ENCODE results near the gene ENDOV. TPM values are rescaled to one million over a fixed set of nuclear protein-coding genes. Genes with fewer than 3 reads are reported as not detected.

ENDOV gene
- total and polyA plus RNA-seq, 2 of the 13 experiments (the other 11 are each of a cell fraction or from before 2014, with no cell fraction given) = 15.1 to 17.1 TPM

DNA sequence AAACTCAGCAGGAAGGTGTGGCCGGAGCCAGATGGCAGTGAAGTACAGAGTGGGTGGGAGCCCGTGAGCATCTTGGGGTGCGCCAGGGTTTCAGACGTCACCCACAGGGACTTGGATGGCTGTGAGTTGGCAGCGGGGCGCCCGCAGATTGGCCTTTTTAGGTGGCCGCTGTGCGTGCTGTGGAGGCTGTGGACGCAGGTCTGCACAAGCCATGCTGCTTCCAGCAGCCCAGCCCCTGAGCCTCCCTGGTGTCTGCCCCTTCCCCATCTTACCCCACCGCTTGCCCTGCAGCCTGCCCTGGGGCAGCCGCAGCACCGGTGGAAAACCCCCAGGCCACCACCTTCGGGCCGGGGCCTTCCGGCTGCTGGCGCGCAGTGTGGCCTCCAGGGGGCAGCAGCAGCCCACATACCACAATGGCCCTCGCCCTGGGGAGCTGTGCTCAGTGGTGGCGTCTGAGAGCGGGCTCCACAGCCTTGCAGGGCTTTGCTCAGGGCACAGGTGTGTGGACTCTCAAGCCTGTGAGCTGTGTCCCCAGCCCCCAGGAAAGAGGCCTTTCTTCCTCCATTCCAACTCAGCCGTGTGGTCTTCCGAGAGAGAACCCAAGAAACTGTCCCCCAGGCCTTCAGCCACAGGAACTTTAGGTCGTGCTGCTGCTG, 11.8 kb downstream of the ENDOV start (continued):
- TF ChIP-seq NPAS2 (CRISPR knock-in tag; IDR thresholded peaks at IDR 0.05; ENCODE audit: borderline replicate concordance) (0 out of 2 replicates have a peak, but pooled peaks have one; percentile 61), AGO1 (IDR thresholded peaks at IDR 0.05; ENCODE audit: low read depth, low read length, poor library complexity, severe bottlenecking) (peak; percentile 67), MIER2 (CRISPR knock-in tag; IDR thresholded peaks at IDR 0.05) (peak; percentile 72; the same call in 1 of the 2 replicates), ZBTB7A (CRISPR knock-in tag; IDR thresholded peaks at IDR 0.05) (no peak), ZNF550 (CRISPR knock-in tag; IDR thresholded peaks at IDR 0.05; ENCODE audit: borderline replicate concordance) (peak; percentile 69; the same call in 1 of the 2 replicates), MAFG (CRISPR knock-in tag; IDR thresholded peaks at IDR 0.05) (no peak), EEA1 (CRISPR knock-in tag; IDR thresholded peaks at IDR 0.05; ENCODE audit: borderline replicate concordance) (no peak), SMAD1 (CRISPR knock-in tag; IDR thresholded peaks at IDR 0.05; ENCODE audit: borderline replicate concordance, low read depth) (0 out of 2 replicates have a peak, but pooled peaks have one; percentile 56)
- TF ChIP-seq, protein P1, sequence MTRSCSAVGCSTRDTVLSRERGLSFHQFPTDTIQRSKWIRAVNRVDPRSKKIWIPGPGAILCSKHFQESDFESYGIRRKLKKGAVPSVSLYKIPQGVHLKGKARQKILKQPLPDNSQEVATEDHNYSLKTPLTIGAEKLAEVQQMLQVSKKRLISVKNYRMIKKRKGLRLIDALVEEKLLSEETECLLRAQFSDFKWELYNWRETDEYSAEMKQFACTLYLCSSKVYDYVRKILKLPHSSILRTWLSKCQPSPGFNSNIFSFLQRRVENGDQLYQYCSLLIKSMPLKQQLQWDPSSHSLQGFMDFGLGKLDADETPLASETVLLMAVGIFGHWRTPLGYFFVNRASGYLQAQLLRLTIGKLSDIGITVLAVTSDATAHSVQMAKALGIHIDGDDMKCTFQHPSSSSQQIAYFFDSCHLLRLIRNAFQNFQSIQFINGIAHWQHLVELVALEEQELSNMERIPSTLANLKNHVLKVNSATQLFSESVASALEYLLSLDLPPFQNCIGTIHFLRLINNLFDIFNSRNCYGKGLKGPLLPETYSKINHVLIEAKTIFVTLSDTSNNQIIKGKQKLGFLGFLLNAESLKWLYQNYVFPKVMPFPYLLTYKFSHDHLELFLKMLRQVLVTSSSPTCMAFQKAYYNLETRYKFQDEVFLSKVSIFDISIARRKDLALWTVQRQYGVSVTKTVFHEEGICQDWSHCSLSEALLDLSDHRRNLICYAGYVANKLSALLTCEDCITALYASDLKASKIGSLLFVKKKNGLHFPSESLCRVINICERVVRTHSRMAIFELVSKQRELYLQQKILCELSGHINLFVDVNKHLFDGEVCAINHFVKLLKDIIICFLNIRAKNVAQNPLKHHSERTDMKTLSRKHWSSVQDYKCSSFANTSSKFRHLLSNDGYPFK (CRISPR knock-in tag; IDR thresholded peaks at IDR 0.05; ENCODE audit: borderline replicate concordance) = peak; percentile 64; the same call in 1 of the 2 replicates
- TF ChIP-seq, protein P2, sequence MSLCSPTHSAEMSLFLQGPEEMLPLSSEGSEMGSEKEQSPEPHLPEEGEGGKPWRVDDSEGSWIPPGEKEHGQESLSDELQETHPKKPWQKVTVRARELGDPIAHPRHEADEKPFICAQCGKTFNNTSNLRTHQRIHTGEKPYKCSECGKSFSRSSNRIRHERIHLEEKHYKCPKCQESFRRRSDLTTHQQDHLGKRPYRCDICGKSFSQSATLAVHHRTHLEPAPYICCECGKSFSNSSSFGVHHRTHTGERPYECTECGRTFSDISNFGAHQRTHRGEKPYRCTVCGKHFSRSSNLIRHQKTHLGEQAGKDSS (CRISPR knock-in tag; IDR thresholded peaks at IDR 0.05; ENCODE audit: borderline replicate concordance, low read depth) = peak; percentile 88; the same call in 1 of the 2 replicates
- TF ChIP-seq, protein P3, sequence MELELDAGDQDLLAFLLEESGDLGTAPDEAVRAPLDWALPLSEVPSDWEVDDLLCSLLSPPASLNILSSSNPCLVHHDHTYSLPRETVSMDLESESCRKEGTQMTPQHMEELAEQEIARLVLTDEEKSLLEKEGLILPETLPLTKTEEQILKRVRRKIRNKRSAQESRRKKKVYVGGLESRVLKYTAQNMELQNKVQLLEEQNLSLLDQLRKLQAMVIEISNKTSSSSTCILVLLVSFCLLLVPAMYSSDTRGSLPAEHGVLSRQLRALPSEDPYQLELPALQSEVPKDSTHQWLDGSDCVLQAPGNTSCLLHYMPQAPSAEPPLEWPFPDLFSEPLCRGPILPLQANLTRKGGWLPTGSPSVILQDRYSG (CRISPR knock-in tag; IDR thresholded peaks at IDR 0.05) = no peak
- TF ChIP-seq, protein P4, sequence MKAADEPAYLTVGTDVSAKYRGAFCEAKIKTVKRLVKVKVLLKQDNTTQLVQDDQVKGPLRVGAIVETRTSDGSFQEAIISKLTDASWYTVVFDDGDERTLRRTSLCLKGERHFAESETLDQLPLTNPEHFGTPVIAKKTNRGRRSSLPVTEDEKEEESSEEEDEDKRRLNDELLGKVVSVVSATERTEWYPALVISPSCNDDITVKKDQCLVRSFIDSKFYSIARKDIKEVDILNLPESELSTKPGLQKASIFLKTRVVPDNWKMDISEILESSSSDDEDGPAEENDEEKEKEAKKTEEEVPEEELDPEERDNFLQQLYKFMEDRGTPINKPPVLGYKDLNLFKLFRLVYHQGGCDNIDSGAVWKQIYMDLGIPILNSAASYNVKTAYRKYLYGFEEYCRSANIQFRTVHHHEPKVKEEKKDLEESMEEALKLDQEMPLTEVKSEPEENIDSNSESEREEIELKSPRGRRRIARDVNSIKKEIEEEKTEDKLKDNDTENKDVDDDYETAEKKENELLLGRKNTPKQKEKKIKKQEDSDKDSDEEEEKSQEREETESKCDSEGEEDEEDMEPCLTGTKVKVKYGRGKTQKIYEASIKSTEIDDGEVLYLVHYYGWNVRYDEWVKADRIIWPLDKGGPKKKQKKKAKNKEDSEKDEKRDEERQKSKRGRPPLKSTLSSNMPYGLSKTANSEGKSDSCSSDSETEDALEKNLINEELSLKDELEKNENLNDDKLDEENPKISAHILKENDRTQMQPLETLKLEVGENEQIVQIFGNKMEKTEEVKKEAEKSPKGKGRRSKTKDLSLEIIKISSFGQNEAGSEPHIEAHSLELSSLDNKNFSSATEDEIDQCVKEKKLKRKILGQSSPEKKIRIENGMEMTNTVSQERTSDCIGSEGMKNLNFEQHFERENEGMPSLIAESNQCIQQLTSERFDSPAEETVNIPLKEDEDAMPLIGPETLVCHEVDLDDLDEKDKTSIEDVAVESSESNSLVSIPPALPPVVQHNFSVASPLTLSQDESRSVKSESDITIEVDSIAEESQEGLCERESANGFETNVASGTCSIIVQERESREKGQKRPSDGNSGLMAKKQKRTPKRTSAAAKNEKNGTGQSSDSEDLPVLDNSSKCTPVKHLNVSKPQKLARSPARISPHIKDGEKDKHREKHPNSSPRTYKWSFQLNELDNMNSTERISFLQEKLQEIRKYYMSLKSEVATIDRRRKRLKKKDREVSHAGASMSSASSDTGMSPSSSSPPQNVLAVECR (CRISPR knock-in tag; IDR thresholded peaks at IDR 0.05; ENCODE audit: borderline replicate concordance) = peak; percentile 55
- TF ChIP-seq, protein P5, sequence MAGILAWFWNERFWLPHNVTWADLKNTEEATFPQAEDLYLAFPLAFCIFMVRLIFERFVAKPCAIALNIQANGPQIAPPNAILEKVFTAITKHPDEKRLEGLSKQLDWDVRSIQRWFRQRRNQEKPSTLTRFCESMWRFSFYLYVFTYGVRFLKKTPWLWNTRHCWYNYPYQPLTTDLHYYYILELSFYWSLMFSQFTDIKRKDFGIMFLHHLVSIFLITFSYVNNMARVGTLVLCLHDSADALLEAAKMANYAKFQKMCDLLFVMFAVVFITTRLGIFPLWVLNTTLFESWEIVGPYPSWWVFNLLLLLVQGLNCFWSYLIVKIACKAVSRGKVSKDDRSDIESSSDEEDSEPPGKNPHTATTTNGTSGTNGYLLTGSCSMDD (CRISPR knock-in tag; IDR thresholded peaks at IDR 0.05) = no peak
- TF ChIP-seq, protein P6, sequence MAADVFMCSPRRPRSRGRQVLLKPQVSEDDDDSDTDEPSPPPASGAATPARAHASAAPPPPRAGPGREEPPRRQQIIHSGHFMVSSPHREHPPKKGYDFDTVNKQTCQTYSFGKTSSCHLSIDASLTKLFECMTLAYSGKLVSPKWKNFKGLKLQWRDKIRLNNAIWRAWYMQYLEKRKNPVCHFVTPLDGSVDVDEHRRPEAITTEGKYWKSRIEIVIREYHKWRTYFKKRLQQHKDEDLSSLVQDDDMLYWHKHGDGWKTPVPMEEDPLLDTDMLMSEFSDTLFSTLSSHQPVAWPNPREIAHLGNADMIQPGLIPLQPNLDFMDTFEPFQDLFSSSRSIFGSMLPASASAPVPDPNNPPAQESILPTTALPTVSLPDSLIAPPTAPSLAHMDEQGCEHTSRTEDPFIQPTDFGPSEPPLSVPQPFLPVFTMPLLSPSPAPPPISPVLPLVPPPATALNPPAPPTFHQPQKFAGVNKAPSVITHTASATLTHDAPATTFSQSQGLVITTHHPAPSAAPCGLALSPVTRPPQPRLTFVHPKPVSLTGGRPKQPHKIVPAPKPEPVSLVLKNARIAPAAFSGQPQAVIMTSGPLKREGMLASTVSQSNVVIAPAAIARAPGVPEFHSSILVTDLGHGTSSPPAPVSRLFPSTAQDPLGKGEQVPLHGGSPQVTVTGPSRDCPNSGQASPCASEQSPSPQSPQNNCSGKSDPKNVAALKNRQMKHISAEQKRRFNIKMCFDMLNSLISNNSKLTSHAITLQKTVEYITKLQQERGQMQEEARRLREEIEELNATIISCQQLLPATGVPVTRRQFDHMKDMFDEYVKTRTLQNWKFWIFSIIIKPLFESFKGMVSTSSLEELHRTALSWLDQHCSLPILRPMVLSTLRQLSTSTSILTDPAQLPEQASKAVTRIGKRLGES (CRISPR knock-in tag; IDR thresholded peaks at IDR 0.05; ENCODE audit: borderline replicate concordance) = no peak
